ENCODE data around the gene PRDM16.
A peak's percentile ranks its signal among the peaks of the same experiment; 100 is the strongest.

Gene PRDM16

DNA sequence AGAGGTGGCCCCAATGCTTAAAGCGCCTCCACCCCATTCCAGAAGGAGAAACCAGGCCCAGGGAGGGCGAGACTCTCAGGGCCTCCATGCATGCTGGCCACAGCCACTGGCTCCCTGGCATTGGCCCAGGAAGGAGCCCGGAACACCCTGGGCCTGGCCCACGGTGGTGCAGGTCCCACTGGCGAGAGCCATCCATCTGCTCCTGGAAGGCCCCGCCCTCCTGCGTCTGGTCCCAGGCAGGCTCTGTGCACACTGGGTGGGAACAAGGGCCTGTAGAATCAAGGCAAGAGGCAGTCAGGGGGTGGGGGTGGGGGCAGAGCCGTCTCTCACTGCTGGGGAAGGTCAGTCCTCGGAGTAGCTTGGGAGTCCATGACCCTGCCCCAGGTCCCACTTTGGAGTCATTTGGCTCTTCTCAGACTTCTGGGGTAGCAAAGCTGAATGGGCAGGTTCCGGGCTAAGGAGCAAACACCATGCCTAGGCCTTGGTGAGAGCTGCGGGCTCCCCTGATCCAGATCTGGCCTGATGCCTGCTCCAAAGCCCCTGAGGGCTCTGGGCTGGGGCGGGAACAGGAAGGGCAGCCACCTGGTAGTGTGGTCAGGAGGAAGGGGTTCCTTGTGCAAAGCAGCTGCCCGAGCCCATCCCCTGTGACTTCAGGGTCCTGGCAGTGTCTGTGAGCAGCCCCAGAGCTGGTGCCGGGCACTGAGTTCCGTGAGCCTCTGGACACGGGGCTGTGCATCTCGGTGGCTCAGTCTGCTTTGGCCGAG, 278.4 kb downstream of the PRDM16 start:
- TF ChIP-seq, protein P1, sequence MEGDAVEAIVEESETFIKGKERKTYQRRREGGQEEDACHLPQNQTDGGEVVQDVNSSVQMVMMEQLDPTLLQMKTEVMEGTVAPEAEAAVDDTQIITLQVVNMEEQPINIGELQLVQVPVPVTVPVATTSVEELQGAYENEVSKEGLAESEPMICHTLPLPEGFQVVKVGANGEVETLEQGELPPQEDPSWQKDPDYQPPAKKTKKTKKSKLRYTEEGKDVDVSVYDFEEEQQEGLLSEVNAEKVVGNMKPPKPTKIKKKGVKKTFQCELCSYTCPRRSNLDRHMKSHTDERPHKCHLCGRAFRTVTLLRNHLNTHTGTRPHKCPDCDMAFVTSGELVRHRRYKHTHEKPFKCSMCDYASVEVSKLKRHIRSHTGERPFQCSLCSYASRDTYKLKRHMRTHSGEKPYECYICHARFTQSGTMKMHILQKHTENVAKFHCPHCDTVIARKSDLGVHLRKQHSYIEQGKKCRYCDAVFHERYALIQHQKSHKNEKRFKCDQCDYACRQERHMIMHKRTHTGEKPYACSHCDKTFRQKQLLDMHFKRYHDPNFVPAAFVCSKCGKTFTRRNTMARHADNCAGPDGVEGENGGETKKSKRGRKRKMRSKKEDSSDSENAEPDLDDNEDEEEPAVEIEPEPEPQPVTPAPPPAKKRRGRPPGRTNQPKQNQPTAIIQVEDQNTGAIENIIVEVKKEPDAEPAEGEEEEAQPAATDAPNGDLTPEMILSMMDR (IDR thresholded peaks at IDR 0.05; ENCODE audit: low read depth, low read length): no peak
- no peak for DNase-seq (ENCODE audit: low read depth in 2 of 2)
- no peak overlapping the region for H3K4me3 ChIP-seq (replicated peaks in 1 of 2; ENCODE audit: low read depth in 2 of 2, low read length in 2 of 2)

DNA sequence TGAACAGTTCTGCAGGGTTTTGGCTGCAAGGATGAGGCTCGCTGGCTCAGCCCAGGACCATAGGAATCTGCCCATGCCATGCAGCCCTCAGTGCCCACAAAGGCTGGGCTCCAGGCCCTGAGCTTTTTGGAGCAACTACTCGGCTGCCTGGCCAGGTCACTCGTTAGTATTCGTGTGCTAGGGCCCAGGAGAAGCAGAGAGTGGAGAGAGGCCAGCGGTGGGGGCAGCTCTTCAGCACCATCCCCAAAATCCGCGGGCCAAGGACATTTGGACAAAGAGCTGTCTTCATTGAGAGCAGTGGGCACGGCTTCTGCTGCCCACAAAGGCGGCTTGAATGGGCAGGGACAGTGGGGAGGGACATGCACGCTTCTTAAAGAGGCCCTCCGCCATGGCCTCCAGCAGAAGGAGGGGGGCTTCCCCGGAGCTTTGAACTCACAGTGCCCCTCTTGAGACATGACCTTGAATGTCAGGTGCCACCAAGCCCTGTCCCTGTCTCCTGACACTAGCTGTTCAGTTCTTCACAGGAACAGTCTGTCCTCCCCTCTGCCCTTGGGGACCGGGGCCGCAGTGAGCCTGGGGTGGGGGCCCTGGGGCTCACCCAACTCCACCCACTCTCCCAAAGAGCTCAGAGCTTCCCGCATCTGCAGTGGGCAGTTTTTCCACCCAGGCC, 279.3 kb downstream of the PRDM16 start:
- no peak overlapping the region for H3K4me3 ChIP-seq (replicated peaks in 1 of 2; ENCODE audit: low read depth in 2 of 2, low read length in 2 of 2)
- TF ChIP-seq, protein P1 (IDR thresholded peaks at IDR 0.05; ENCODE audit: low read depth, low read length): no peak
- no peak for DNase-seq (ENCODE audit: low read depth in 2 of 2)

DNA sequence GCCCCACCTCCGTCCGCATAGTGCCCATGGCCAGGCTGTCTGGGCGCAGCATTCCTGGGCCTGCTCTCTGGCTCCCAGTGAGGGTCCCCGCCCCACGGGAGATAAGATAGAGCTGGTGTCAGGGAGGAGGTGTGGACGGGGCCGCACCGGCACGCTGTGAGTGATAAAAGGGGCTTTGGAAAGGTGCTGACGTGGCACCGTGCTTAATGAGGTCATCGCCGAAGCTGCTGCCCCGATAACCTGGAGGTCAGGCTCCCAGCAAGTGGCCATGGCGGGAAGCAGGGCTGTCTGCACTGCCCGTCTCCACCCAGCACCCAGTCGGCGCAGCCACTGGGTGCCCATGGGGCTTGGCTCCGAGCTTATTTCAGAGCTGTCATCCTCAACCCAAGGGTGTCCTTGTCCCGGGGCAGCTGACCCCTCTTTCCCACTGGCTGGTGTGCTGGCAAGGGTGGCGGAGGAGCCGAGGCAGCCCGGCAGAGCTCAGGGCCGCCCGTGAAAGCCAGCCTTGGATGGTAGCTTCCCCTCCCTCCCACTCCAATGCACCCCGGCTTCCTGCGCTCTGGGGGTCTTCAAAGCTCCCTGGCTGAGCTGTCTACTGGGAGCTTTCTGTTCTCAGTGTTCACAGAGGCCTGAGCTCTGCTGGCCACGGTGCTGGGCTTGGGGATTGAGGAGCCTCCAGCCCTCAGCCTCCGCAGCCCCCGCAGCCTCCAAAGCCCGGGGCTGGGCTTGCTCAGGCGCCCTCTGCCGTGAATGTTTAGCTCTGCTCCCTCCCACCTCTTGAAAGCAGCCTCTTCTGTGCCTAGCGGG, 280.4 kb downstream of the PRDM16 start:
- H3K4me3 ChIP-seq (replicated peaks in 1 of 2; ENCODE audit: low read depth in 2 of 2, low read length in 2 of 2): no peak overlapping the region
- TF ChIP-seq, protein P1 (IDR thresholded peaks at IDR 0.05; ENCODE audit: low read depth, low read length): no peak
- peak in 1 of 2 donors; percentile 43 for DNase-seq (ENCODE audit: low read depth in 2 of 2)

DNA sequence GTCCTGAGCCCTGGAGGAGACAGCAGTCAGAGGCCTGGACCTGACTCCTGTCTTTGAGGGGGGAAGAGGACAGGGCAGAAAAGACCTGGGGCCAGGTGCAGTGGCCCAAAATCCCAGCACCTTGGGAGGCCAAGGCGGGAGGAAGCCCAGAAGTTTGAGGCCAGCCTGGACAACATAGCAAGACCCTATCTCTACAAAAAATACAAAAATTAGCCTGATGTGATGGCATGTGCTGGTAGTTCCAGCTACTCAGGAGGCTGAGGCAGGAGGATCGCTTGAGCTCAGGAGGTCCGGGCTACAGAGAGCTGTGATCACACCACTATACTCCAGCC, 280.9 kb downstream of the PRDM16 start:
- no peak overlapping the region for H3K4me3 ChIP-seq (replicated peaks in 1 of 2; ENCODE audit: low read depth in 2 of 2, low read length in 2 of 2)
- DNase-seq (ENCODE audit: low read depth in 2 of 2): no peak
- TF ChIP-seq, protein P1 (IDR thresholded peaks at IDR 0.05; ENCODE audit: low read depth, low read length): no peak

DNA sequence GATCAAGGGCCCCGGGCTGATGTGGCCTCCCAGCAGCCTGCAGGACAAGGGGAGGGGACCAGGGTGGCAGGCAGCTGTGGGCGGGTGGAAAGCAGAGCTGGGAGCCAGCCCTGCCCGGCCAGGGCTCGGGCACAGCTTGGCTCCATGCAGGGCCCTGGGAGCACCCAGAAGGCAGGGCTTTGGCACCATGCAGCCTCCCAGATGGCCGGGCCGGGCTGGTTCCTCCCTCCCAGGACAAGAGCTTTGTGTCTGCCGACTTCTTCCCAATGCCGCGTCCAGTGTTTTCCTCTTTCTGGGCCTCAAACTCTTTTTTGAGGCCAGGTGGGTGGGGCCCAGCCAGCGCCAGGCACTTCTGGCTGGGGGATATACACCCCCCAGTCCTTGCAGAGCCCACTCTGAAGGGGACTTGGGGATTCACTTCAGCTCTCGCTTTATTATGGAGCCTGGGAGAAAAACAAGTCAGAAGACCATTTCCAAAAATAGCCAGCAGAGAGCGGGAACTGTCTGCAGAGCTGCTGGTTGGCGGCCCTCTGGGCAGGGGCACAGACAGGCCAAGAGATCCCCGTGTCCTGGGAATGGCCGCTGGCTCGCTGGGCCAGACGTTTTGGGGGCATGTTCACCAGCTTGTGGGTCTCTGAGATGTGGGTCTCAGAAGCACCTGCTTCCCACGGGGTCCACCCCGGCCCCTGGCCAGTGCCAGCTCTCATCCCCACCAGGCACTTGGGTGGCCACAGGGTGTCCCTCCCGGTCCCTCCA, 281.7 kb downstream of the PRDM16 start:
- H3K4me3 ChIP-seq (replicated peaks in 1 of 2; ENCODE audit: low read depth in 2 of 2, low read length in 2 of 2): no peak overlapping the region
- peak; percentile 6 to 13 for DNase-seq (ENCODE audit: low read depth in 2 of 2)
- TF ChIP-seq, protein P1 (IDR thresholded peaks at IDR 0.05; ENCODE audit: low read depth, low read length): no peak

All from cardiac fibroblast (primary cell).